ENCODE results near the gene CNKSR3. TPM values are rescaled to one million over a fixed set of nuclear protein-coding genes. Genes with fewer than 3 reads are reported as not detected.
A peak's percentile ranks its signal among the peaks of the same experiment; 100 is the strongest.

Gene CNKSR3
- total RNA-seq, 1 experiment from 2014 or later, result 2.2 TPM

DNA sequence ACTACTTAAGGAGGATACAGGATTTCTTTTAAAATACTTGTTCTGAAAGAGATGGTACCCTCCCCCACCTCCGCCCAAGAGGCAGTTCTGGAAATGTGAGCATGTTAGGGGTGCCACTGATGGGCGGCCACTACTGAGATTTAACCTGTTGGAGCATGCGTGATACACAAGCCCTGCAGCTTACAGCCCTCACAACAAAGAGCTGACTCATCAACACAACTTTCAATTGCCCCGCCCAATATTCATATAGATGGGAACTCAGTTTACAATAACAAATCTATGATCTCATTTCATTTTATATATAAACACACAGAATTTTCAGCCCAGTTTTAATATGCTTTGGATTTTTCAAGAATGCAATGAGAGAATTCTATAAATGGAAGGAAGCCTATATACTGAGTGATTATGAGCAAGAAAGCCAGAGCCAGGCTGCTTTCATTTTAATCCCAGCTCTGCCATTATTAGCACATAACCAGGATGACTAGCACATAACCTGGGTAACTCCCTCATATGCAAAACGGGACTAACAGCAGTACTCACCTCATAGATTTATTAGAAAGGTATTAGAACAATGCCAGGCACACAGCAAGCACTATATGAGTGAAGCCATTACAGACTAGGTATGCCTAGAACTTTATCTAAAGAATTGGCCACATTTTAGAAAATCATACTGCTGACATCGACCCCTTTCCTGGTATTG, 108.3 kb downstream of the CNKSR3 start:
- in situ Hi-C loops (cut with HindIII; ENCODE audit: low sequenced_read_pairs), result no loop called here
- DNase-seq (ENCODE audit: low spot score), result no peak

DNA sequence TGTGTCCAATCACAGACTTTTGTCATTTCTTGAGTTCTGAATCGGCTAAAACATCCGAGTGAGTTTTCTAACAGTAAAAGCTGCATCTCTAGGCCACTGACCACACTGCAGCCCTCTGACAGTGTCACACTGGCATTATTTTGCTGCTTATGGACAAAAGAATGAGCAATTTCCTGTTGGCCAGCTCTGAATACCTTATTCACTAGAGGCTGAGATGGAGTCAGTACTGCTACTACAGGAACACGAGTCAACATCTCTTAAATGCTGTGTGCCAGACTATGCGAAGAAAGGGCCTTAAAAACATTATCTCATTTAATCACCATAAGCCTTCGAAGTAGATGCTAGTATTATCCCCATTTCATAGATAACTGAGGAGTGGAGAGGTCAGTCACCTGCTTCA, 111.4 kb downstream of the CNKSR3 start:
- in situ Hi-C loops (cut with HindIII; ENCODE audit: low sequenced_read_pairs), result no loop called here
- DNase-seq (ENCODE audit: low spot score), result no peak

GRCh38 chr6:154397491-154398195, 112.8 kb downstream of the CNKSR3 start:
- in situ Hi-C loops (cut with HindIII; ENCODE audit: low sequenced_read_pairs), result no loop called here
- DNase-seq (ENCODE audit: low spot score), result no peak

DNA sequence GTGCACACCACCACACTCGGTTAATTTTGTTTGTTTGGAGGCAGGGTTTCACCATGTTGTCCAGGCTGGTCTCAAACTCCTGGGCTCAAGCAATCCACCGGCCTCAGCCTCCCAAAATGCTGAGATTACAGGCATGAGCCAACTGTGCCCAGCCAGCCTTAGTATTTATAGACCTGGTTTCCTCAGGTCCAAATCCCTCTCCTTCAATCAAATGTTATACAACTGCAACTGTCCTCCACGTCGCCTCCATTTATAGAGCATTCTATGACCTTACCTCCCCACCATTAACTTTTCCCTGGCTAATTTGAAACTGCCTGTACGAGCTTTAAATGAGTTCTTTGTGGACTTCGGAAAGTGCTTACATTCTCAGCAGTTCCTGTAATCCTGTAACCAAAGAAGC, 114.6 kb downstream of the CNKSR3 start:
- in situ Hi-C loops (cut with HindIII; ENCODE audit: low sequenced_read_pairs), result no loop called here

DNA sequence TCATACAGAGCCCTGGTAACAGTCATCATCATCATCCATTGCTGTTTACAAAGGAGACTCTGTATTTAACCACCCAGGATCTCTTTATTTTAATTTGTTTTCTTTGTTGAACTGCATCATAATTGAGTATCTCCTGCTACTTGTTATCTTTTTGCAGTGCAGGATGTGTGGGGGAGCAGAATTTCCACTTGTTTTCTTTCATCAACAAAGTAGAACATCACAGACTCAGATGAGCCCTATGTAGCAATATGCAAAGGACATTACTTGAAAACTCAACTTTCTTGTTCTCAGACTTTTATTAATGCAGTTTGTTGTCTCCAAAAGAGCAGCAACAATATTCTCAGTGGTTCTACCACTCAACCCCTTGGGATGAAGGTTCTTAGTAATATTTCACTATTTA, 115.2 kb downstream of the CNKSR3 start:
- in situ Hi-C loops (cut with HindIII; ENCODE audit: low sequenced_read_pairs), result no loop called here
- no peak for DNase-seq (ENCODE audit: low spot score)

More for the DNA sequence above, 114.6 kb downstream of the CNKSR3 start:
- no peak for DNase-seq (ENCODE audit: low spot score)

GRCh38 chr6:154394571-154394970, 115.9 kb downstream of the CNKSR3 start:
- in situ Hi-C loops (cut with HindIII; ENCODE audit: low sequenced_read_pairs), result no loop called here
- no peak for DNase-seq (ENCODE audit: low spot score)

DNA sequence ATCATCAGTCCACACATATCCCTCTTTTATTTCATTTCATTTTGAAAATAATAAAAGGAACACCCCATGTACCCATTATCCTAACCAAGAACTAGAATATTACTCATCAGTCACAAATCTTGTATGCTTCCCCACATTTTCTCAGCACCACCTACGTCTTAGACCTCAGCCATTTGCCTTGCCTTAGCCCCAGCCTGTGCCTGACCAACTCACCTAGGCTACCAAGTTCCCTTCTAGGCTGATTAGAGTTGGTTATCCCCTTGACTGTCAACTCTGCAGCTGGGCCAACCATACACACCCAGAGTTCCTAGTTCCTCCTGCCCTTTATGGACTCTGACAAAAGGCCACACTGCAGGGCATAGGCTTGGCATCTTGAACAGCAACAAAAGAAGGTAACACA, 120.5 kb downstream of the CNKSR3 start:
- no peak for DNase-seq (ENCODE audit: low spot score)
- in situ Hi-C loops (cut with HindIII; ENCODE audit: low sequenced_read_pairs), result no loop called here

- in situ Hi-C loops (cut with HindIII; ENCODE audit: low sequenced_read_pairs), result no loop called here
- DNase-seq (ENCODE audit: low spot score), result no peak
Observed at GRCh38 chr6:154388803-154389202, 121.7 kb downstream of the CNKSR3 start.

DNA sequence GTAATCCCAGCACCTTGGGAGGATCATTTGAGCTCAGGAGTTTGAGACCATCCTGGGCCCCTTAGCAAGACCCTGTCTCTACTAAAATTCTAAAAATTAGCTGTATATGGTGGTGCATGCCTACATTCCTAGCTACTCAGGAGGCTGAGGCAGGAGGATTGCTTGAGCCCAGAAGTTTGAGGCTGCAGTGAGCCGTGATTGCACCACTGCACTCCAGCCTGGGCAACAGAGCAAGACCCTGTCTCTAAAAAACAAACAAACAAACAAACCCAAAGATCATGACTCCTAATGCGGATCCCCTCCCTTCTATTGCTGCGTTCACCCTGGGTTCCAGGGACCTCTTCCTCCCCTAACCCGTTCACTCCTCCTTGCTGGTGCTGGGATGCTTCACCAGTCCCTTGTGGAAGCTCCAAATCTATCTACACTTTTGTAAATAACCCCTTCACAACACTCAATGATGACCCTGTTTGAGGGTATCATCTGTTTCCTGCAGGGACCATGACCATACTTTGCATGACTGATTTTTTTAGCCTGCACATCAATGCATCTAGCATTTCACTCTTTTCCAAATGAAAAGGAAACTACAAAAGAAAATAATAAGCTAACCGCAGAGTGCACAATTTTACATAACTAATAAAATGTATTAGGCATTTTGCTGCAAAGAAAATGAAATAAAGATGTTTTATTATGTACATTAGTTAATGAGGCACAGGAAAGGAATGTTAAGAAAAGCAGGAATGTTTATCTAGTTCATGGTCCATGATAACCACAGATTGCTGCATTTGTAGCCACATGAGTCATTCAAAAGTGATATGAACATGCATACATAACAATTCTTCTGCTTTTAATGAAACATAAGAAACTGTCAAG, 123.4 kb downstream of the CNKSR3 start:
- no peak for DNase-seq (ENCODE audit: low spot score)
- in situ Hi-C loops (cut with HindIII; ENCODE audit: low sequenced_read_pairs), result no loop called here

DNA sequence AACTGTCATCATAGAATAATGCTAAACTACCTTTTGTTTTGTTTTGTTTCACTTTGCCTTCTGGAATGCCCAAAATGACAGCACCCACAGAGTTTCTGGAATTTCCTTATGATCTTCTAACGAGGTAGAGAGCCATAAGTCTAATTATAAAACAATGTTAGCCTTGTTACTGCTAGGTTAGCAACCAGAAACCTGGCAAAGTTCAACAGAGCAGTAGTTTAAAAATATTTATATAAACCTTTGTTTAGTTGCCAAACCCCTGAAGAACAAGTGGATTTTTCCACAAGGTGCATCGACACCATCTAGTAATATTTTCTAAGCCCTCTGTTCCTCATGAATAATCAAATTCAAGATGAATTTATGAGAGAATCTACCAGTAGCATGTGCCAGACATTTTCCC, 126.3 kb downstream of the CNKSR3 start:
- in situ Hi-C loops (cut with HindIII; ENCODE audit: low sequenced_read_pairs), result no loop called here
- DNase-seq (ENCODE audit: low spot score), result no peak

- DNase-seq (ENCODE audit: low spot score), result no peak
- in situ Hi-C loops (cut with HindIII; ENCODE audit: low sequenced_read_pairs), result no loop called here
Observed at GRCh38 chr6:154383273-154383672, 127.2 kb downstream of the CNKSR3 start.

GRCh38 chr6:154382740-154383139, 127.7 kb downstream of the CNKSR3 start:
- in situ Hi-C loops (cut with HindIII; ENCODE audit: low sequenced_read_pairs), result no loop called here
- DNase-seq (ENCODE audit: low spot score), result no peak

DNA sequence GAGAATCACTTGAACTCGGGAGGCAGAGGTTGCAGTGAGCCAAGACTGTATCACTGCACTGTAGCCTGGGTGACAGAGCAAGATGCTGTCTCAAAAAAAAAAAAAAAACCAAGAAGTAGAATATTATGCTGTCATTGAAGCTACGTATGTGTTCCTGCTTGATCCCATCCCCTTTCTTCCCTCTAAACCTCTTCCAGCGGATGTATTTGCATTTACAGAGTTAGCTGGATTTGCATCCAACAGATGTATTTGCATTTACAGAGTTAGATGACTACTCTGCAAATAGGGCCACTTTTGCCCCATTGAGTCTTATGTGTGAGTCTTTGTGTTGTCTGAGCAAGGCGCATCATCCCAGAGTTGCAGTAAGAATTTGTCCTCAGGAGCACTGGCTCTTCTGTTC, 128.9 kb downstream of the CNKSR3 start:
- in situ Hi-C loops (cut with HindIII; ENCODE audit: low sequenced_read_pairs), result no loop called here
- DNase-seq (ENCODE audit: low spot score), result no peak

- no peak for DNase-seq (ENCODE audit: low spot score)
- in situ Hi-C loops (cut with HindIII; ENCODE audit: low sequenced_read_pairs), result no loop called here
Observed at GRCh38 chr6:154380741-154381140, 129.7 kb downstream of the CNKSR3 start.

DNA sequence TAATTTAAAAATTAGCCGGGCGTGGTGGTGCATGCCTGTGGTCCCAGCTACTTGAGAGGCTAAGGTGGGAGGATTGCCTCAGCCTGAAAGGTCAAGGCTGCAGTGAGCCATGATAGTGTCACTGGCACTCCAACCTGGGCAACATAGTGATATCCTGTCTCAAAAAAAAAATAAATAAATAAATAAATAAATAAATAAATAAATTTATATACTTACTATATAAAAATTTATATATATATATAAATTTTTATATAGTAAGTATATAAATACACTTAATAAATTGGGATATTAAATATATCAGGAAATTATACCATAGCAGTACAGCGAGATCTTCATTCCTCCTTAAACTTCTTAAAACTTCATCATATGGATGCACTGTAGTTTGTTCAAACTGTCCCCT, 130.9 kb downstream of the CNKSR3 start:
- in situ Hi-C loops (cut with HindIII; ENCODE audit: low sequenced_read_pairs), result no loop called here
- DNase-seq (ENCODE audit: low spot score), result no peak

- DNase-seq (ENCODE audit: low spot score), result no peak
- in situ Hi-C loops (cut with HindIII; ENCODE audit: low sequenced_read_pairs), result no loop called here
Observed at GRCh38 chr6:154378518-154378917, 132.0 kb downstream of the CNKSR3 start.

DNA sequence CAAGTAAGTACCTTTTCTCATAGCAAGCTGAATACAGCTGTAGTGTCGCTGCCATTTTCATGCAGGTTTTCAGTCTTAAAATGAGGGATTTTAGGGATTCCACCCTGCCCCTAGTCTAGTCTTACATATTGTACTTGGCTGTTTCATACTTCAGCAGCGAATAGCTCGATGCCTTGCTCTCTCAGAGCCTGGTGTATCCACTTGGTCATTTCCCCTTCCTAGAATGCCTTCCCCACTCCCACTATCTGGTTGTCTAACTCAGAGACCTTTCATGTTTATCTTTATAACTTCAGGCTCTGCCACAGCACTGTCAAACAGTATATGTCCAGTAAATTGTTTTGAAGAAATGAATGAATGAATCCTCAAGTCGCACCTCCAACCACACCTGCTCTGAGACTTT, 132.8 kb downstream of the CNKSR3 start:
- in situ Hi-C loops (cut with HindIII; ENCODE audit: low sequenced_read_pairs), result no loop called here
- no peak for DNase-seq (ENCODE audit: low spot score)

DNA sequence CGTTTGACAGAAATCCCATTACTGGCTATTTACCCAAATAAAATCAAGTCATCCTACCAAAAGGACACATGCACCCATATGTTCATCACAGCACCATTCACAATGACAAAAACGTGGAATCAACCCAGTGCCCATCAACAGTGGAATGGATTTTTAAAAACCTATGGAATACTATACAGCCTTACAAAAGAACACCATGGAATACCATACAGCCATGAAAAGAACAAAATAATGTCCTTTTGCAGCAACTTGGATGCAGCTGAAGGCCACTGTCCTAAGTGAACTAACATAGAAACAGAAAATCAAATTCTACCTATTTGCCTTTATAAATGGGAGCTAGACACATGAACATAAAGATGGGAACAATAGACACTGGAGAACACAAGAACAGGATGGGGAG, 136.5 kb downstream of the CNKSR3 start:
- no peak for DNase-seq (ENCODE audit: low spot score)
- in situ Hi-C loops (cut with HindIII; ENCODE audit: low sequenced_read_pairs), result no loop called here

- in situ Hi-C loops (cut with HindIII; ENCODE audit: low sequenced_read_pairs), result no loop called here
- DNase-seq (ENCODE audit: low spot score), result no peak
Observed at GRCh38 chr6:154371281-154371680, 139.2 kb downstream of the CNKSR3 start.

DNA sequence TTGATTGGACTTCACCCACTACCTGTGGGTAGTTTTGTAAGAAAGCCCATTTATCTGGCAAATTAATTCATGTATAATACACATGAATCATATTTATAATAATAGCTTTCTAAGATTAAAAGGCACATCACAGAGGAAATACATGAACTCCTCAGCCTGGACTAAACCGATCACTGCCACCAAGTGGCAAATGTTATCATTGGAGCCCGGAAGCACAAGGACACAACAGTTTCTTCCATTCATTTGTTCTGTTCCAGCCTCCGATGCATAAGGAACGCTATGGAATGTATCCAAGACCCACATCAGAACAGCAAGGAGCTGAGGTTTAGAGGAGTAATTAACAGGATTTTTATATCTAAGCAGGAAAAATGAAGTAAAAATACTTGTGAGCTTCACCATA, 139.9 kb downstream of the CNKSR3 start:
- DNase-seq (ENCODE audit: low spot score), result peak; percentile 28
- in situ Hi-C loops (cut with HindIII; ENCODE audit: low sequenced_read_pairs), result no loop called here

Data from G401 (cell line).